Activated naive CD8-positive, alpha-beta T cell (primary cell): ENCODE measurements around the gene DAZAP1.

Experiments used
- H3K27ac Mint-ChIP-seq: one replicate; pipeline ENCODE4 v1.8.0; 2021; ENCODE audit warnings: mixed read lengths
- H3K27me3 Mint-ChIP-seq: one replicate; pipeline ENCODE4 v1.8.0; 2021; ENCODE audit warnings: mixed read lengths
- H3K36me3 Mint-ChIP-seq: one replicate; pipeline ENCODE4 v1.8.0; 2021; ENCODE audit warnings: mixed read lengths
- H3K4me1 Mint-ChIP-seq: one replicate; pipeline ENCODE4 v1.8.0; 2021; ENCODE audit warnings: low read depth, mixed read lengths
- H3K4me3 Mint-ChIP-seq: one replicate; pipeline ENCODE4 v1.8.0; 2021; ENCODE audit warnings: mild to moderate bottlenecking, mixed read lengths
- H3K9me3 Mint-ChIP-seq: one replicate; pipeline ENCODE4 v1.8.0; 2021; ENCODE audit warnings: low read depth, mixed read lengths

Gene DAZAP1

DNA sequence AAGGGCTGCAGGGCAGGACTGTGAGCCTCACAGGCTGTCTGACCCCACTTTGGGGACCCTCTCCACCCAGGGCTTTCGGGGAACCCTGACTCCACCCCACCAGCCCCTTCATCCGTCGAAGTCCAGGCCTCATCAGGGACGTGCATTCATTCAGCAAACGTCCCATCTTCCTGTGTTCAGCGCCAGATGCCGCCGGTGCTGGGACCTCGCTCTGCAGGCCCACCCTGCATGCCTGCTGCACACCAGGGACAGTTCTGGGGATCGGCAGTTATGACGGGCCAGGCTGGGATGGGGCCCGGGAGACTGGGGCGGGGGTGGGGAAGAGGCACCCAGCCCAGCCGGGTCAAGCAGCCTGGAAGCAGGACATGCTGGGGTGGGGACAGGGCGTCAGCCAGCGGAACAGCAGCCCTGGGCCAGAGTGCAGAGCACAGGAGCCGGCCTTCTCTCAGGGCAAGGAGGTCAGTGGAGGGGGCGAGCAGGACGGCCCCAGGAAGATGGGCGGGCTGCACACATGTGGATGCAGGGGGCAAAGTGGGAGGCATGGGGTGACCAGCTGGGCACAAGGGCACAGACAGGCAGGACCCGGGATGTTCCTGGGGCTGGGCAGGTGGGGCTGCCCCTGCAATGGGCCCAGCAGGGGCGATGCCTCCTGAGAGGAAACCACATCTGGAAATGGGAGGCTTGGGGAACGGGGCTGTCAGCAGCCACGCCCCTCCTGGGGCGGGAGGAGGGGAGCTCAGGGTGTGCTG lies 11.2 kb upstream of the DAZAP1 start:
- peaks cover 5% of the 10 kb centered on the region for H3K4me1 Mint-ChIP-seq
- H3K9me3 Mint-ChIP-seq: no peaks in the 10 kb centered on the region
- no peaks in the 10 kb centered on the region for H3K36me3 Mint-ChIP-seq
- no peak overlapping the region for H3K4me3 Mint-ChIP-seq
- no peaks in the 10 kb centered on the region for H3K27me3 Mint-ChIP-seq
- H3K27ac Mint-ChIP-seq: no peak overlapping the region

DNA sequence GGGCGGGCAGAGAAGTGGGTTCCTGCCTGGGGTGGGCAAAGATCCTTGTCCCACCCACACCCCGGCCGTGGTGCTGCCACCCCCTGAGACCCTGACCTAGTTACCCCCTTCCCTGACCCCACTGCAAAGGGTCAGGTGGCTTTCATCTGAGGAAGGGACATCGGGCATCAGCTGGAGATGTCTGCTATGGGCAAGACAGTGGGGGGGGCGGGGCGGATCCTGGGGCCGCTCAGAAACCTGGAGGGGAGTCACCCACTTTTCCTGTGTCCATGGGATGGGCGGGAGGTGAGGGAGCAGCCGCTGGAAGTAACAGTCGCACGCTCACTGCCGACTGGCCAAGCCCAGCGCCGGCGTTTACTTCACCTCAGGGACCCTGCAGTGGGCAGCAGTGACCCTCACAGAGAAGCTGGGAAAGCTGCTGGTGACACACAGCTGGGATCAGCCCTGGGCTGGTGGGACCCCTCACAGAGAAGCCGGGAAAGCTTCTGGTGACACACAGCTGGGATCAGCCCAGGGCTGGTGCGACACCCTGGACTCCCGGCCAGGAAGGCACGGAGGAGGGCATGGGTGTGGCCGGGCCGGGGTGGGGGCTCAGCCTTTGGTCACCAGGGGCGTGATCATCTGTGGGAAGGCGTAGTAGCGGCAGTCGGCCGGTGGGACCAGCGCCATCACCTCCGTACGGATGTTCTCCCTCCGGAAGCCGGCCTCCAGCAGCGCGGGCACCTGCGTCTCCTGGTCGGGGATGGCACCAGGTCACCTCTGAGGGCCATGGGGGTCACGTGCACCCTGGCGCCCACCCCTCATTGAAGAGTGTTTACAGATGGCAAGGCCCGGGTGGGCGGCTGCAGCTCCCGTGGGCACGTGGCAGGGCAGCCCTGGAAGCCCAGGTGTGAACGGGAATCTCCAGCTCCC lies 10.4 kb upstream of the DAZAP1 start:
- no peaks in the 10 kb centered on the region for H3K36me3 Mint-ChIP-seq
- H3K27me3 Mint-ChIP-seq: no peaks in the 10 kb centered on the region
- H3K9me3 Mint-ChIP-seq: no peaks in the 10 kb centered on the region
- H3K27ac Mint-ChIP-seq: no peak overlapping the region
- no peak overlapping the region for H3K4me3 Mint-ChIP-seq
- H3K4me1 Mint-ChIP-seq: peaks cover 7% of the 10 kb centered on the region

DNA sequence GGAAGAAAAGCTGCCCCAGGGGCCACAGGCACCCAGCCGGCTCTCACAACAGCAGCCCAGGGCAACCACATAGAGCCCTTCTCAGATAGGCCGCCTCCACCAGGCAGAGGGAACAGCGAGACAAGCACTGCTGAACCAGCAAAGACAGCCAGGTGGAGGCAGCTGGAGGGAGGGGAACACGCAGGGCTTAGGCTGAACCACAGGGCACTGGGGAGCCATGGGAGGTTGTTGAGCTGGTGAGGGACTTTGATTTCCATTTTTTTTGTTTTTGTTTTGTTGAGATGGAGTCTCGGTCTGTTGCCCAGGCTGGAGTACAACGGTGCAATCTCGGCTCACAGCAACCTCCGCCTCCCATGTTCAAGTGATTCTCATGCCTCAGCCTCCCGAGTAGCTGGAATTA lies 9.5 kb upstream of the DAZAP1 start:
- Mint-ChIP-seq H3K9me3 (no peaks in the 10 kb centered on the region), H3K27ac (no peak overlapping the region), H3K4me3 (peak overlapping the region; percentile 23), H3K36me3 (no peaks in the 10 kb centered on the region), H3K4me1 (peaks cover 11% of the 10 kb centered on the region), H3K27me3 (no peaks in the 10 kb centered on the region)

DNA sequence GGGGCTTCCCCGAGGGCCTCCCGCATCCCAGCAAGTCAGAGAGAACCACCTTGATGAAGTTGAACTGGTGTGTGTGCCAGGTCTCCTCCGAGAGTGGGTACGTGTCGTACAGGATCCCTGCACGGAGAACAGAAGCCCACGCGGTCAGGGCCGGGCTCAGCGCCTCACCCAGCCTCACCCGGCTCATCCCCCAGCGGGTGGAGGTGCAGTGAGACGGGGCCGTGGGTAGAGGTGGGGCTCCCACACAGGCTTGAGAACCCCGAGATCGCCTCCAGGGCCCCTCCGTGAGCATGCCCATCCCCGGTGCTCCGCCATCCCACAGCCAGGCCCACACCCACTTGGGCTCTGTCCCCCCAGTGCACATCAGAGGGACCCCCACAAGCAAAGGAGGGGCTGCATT lies 8.3 kb upstream of the DAZAP1 start:
- Mint-ChIP-seq H3K4me3 (no peak overlapping the region), H3K9me3 (no peaks in the 10 kb centered on the region), H3K4me1 (peaks cover 14% of the 10 kb centered on the region), H3K27me3 (no peaks in the 10 kb centered on the region), H3K27ac (no peak overlapping the region), H3K36me3 (no peaks in the 10 kb centered on the region)

DNA sequence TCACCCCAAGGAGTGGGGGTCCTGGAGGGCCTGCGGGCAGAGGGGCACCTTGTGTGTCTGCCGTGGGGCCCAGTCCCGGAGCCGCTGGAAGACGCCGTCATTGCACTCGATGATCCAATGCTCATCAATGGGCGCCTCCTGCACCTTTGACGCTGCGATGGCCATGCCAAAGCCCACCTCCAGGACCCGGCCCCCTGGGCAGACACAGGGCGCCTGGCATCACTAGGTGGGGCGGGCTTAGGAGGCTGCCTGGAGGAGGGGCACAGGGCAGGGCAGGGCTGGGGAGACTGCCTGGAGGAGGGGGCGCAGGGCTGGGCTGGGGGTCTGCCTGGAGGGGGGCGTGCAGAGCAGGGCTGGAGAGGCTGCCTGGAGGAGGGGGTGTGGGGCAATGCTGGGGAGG lies 7.6 kb upstream of the DAZAP1 start:
- Mint-ChIP-seq H3K27ac (no peak overlapping the region), H3K4me1 (peaks cover 14% of the 10 kb centered on the region), H3K36me3 (no peaks in the 10 kb centered on the region), H3K4me3 (no peak overlapping the region), H3K27me3 (no peaks in the 10 kb centered on the region), H3K9me3 (no peaks in the 10 kb centered on the region)

DNA sequence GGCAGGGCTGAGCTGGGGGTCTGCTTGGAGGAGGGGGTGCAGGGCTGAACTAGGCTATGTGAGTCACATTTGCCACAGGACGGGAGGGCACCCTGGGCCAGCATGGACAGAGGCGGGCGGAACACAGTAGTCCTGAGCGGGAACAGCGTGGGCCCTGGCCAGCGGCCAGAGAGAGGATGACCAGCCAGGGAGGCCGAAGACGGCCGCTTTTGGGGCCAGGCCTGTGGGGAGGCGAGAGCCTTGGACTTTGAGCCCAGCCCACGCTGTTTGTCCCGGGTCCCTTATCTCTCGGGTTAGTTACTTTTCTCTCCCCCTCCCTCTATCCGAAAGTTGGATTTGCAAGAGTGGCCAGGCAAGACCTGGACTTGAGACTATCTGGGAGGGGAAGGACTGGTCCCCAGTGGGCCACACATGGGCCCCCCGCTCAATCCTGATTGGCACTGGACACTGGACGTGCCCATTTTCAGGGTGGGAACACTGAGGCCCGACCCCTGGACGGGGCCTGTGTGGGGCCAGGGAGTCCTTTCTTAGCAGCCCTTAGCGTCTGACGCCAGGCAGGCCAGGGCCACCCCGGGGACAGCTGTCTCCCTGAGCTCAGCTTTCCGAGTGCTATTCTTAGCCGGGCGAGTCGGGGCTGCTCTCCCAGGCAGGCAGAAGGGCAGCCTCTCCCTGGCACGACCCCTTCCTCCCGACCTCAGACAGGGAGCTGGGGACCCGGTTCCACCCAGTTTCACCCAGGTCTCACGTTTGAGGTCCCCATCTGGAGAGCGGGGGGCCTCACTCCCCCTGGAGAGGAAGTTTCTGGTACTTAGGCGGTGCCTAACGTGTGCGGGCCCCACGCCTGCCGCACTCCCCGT lies 6.9 kb upstream of the DAZAP1 start:
- Mint-ChIP-seq H3K4me3 (peak overlapping the region; percentile 75), H3K27ac (no peak overlapping the region), H3K27me3 (no peaks in the 10 kb centered on the region), H3K36me3 (no peaks in the 10 kb centered on the region), H3K9me3 (no peaks in the 10 kb centered on the region), H3K4me1 (peaks cover 14% of the 10 kb centered on the region)

DNA sequence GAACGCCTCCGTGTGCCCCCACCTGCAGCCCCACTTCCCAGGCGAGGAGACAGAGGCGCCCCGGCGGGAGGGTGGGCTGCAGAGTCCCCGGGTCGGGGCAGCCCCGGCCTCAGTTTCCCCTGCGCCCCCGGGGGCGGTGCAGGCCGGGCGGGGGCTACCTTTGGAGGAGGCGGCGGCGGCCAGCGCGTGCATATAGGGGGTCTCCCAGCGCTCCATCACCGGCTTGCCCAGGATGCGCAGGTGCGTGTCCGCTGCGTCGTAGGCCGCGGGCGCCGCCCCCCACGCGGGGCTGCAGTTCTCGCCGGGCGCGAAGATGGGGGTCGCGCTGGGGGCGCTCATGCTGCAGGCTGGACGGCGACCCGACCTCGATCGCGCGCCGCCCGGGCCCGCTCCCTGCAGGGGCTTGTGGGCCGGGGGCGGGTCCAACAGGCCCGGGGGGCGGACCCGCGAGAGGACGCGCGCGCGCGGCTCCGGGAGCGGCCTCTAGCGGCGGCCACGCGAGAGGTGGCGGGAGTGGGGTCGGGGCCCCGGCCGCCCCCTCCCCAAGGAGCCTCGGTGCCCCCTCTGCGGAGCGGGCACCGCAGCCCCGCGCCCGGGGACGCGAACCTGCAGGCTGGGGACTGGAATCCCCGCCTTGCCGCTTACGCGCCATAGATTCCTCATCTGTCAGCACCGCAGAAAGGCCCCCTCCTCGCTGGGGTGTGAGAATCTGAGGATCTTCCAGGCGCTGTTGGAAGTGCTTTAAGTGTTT lies 6.1 kb upstream of the DAZAP1 start, which contains the start of gene GAMT:
TSS of gene GAMT (minus strand) at position 405 of the 751 bp plus-strand sequence. CDS start at position 339, 66 bp downstream.
- no peaks in the 10 kb centered on the region for H3K27me3 Mint-ChIP-seq
- H3K4me1 Mint-ChIP-seq: peaks cover 14% of the 10 kb centered on the region
- H3K36me3 Mint-ChIP-seq: no peaks in the 10 kb centered on the region
- no peaks in the 10 kb centered on the region for H3K9me3 Mint-ChIP-seq
- peak within 1 kb of the TSS; percentile 76 for H3K4me3 Mint-ChIP-seq
- no peak within 1 kb of the TSS for H3K27ac Mint-ChIP-seq

DNA sequence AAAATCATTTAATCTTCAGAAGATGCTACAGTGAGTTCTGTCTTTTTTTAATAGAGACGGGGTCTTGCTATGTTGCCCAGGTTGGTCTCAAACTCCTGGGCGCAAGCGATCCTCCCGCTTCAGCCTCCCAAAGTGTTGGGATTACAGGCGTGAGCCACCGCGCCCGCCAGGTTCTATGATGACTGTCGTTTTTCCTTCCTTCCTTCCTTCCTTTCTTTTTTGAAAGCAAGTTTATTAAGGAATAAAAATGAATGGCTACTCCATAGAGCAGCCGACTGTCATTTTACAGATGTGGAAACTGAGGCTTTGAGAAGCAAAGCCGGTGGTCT lies 5.5 kb upstream of the DAZAP1 start:
- Mint-ChIP-seq H3K4me3 (peak overlapping the region; percentile 70), H3K36me3 (no peaks in the 10 kb centered on the region), H3K4me1 (peaks cover 17% of the 10 kb centered on the region), H3K27ac (no peak overlapping the region), H3K27me3 (no peaks in the 10 kb centered on the region), H3K9me3 (no peaks in the 10 kb centered on the region)

DNA sequence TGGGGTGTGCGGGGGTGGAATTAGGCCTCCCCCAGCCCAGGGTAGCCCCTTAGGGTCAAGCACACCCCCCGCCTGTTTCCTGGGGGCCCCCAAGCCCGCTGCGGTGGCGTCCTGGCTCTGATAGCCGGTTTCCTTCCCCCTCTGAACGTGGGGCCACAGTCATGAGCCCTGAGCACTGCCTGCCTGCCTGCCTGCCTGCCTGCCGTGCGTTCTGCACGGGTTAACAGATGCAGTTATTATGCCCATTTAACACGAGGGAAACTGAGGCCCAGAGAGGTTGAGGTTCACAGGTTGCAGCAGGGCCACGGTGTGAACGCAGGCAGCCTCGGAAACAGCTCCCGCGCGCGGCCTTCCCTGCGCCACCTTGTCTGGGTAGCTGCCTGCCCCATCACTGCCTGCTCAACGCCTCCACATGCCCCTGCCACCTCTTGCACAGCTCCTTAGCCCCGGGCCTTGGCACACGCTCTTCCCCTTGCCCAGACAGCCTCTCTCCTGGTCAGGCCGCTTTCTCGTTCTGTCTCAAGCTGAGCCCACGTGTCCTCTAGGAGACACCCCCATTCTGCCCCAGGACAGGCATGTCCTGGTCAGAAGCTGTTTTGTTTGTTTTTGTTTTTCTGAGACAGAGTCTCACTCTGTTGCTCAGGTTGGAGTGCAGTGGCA lies 4.8 kb upstream of the DAZAP1 start:
- Mint-ChIP-seq H3K9me3 (no peaks in the 10 kb centered on the region), H3K27ac (peak overlapping the region; percentile 16), H3K36me3 (no peaks in the 10 kb centered on the region), H3K27me3 (no peaks in the 10 kb centered on the region), H3K4me1 (peaks cover 17% of the 10 kb centered on the region), H3K4me3 (peak overlapping the region; percentile 76)

DNA sequence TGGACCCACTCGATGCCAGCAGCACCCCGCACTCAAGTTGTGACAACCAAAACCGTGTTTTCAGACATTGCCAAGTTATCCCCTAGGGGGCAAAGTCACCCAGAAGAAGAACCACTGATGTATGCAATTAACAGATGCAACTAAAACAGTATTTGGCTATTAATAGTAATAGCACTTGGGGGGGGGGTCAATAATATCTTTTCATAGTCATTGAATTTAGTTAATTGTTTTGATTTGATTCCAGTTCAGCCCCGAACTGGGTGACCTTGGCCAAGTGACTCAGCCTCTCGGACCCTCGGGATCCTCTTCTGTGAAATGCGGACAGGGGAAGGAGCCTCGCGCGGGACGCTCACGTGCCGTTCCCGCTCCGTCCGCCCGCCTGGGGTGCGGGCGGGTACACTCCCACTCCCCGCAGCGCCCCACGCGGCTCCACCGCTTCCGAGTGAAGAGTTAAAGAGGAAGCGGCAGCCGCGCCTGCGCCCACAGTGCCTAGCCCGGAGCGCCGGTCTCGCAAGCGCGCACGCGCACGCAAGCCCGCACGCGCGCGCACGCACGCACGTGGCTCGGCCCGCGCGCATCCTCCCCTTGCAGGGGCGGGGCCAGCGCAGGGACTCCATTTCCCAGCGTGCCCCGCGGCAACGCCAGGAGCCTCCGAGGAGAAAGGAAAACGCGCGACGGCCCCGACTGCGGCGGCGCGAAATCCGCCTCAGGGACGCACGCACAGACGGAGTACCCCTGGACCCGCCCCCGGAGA lies 435 bp upstream of the DAZAP1 start:
- peak overlapping the region; percentile 83 for H3K27ac Mint-ChIP-seq
- H3K27me3 Mint-ChIP-seq: no peaks in the 10 kb centered on the region
- H3K4me1 Mint-ChIP-seq: peaks cover 41% of the 10 kb centered on the region
- H3K4me3 Mint-ChIP-seq: peak overlapping the region; percentile 75
- H3K9me3 Mint-ChIP-seq: no peaks in the 10 kb centered on the region
- peaks cover 2% of the 10 kb centered on the region for H3K36me3 Mint-ChIP-seq

DNA sequence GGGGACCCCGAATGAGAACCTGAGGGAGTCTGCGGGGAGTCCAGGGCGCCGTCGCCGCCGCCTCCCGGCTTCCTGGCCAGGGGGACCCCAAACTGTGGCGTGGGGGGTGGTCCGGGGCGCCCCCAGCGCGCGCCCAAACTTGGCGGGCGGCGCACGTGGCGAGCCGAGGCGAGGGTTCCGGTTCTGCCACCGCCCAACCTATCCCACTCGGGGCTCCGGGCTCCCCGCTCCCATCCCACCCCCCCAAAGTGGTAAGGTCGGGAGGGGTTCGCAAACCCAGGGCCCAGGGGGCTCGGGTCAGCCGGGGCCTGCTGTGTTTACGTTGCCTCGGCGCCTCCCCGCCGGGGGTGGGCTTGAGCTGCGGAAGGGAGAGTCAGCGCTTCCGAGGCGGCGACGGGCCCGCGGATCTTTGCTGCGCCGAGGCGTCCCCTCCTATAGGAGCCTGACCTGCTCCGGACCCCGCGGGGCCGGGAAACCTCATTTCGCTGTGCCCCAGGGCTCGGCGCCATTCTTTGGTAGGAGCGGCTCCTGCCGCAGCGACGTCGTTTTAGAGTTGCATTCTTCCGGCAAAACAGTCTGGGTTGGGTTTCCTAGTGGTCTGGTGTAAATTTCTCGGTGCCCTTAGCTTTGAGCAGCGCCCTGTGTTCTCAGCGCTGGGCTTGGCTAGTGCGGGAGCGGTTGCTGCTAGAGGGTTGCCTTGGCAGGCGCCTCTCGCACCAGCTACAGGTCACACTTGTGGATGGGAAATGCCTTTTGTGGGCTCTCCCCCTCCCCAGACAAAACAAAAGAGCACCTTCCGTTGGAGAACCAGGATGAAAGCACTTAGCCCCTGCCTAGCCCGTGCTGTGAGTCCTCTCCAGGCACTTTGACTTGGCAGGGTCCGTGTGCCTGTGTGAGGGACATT lies 1.2 kb downstream of the DAZAP1 start:
- Mint-ChIP-seq H3K27me3 (no peaks in the 10 kb centered on the region), H3K4me1 (peaks cover 46% of the 10 kb centered on the region), H3K9me3 (no peaks in the 10 kb centered on the region), H3K27ac (peak overlapping the region; percentile 98), H3K4me3 (peak overlapping the region; percentile 97), H3K36me3 (peaks cover 2% of the 10 kb centered on the region)

DNA sequence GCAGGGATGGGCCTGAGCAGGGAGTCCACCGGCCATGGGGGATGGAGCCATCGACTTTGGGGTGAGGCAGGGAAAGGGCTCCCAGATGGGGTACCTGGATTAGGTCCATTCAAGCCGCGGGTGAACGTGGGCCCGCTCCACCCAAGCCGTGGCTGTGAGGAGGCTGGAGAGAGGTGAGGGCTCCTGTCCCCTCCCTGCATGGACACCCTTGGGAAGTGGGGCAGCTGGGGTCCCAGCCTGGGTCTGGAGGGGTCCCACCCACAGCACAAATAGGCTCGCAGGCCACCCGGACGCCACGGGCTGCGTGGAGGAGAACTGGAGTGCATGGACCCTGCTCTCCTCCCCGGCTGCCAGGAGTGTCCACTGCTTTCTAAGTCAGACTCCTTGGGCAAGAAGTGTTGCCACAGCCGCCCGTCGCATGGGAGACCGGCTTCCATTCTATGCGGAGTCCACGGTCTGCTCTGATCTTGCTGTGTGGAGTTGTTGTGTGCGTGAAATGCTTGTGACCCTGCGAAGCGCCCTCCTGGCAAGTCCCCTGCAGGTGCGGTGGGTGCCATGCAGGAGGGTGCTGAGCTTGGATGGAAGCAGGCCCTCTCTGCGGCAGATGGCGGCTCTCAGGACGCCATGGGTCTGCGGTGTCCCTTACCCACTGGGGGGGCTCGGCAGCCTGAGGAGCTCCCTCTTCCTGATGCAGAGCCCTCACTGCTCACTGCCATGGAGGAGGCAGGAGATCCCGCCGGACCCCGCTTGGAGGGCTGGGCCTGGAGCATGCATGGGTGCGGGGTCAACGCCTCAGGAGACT lies 2.0 kb downstream of the DAZAP1 start:
- H3K4me3 Mint-ChIP-seq: peak overlapping the region; percentile 97
- no peaks in the 10 kb centered on the region for H3K27me3 Mint-ChIP-seq
- peak overlapping the region; percentile 98 for H3K27ac Mint-ChIP-seq
- H3K36me3 Mint-ChIP-seq: peaks cover 2% of the 10 kb centered on the region
- H3K4me1 Mint-ChIP-seq: peaks cover 51% of the 10 kb centered on the region
- H3K9me3 Mint-ChIP-seq: no peaks in the 10 kb centered on the region
